ENCODE results near the gene SPDEF. TPM values are rescaled to one million over a fixed set of nuclear protein-coding genes. Genes with fewer than 3 reads are reported as not detected.

The SPDEF gene
- total RNA-seq, 1 donor from 2014 or later: 0.44 TPM

- no peak for ATAC-seq
Measured at GRCh38 chr6:34562350-34562749, 6.2 kb upstream of the SPDEF start.

- no peak for ATAC-seq
Measured at GRCh38 chr6:34561227-34561530, 5.0 kb upstream of the SPDEF start.

- no peak for ATAC-seq
Measured at GRCh38 chr6:34560366-34561226, 4.5 kb upstream of the SPDEF start.

- no peak for ATAC-seq
Measured at GRCh38 chr6:34559651-34560365, 3.7 kb upstream of the SPDEF start.

GRCh38 chr6:34558172-34558714, 2.1 kb upstream of the SPDEF start:
- no peak for ATAC-seq

GRCh38 chr6:34557228-34557627, 1.1 kb upstream of the SPDEF start:
- no peak for ATAC-seq

GRCh38 chr6:34556493-34556892, 364 bp upstream of the SPDEF start:
- ATAC-seq: no peak

GRCh38 chr6:34555328-34555727, 801 bp downstream of the SPDEF start:
- no peak for ATAC-seq

- ATAC-seq: no peak
Measured at GRCh38 chr6:34555007-34555322, 1.2 kb downstream of the SPDEF start.

- no peak for ATAC-seq
Measured at GRCh38 chr6:34554291-34555006, 1.7 kb downstream of the SPDEF start.

GRCh38 chr6:34553750-34554149, 2.4 kb downstream of the SPDEF start:
- ATAC-seq: no peak

GRCh38 chr6:34553146-34553545, 3.0 kb downstream of the SPDEF start:
- no peak for ATAC-seq

GRCh38 chr6:34552620-34553019, 3.5 kb downstream of the SPDEF start:
- no peak for ATAC-seq

- no peak for ATAC-seq
Measured at GRCh38 chr6:34551720-34552119, 4.4 kb downstream of the SPDEF start.

GRCh38 chr6:34549804-34550202, 6.3 kb downstream of the SPDEF start:
- ATAC-seq: no peak

- ATAC-seq: peak; percentile 5
Measured at GRCh38 chr6:34549026-34549803, 6.9 kb downstream of the SPDEF start.

- ATAC-seq: no peak
Measured at GRCh38 chr6:34547701-34548644, 8.2 kb downstream of the SPDEF start.

- no peak for ATAC-seq
Measured at GRCh38 chr6:34546551-34547321, 9.4 kb downstream of the SPDEF start.

- ATAC-seq: no peak
Measured at GRCh38 chr6:34544776-34545471, 11.2 kb downstream of the SPDEF start.

- no peak for ATAC-seq
Measured at GRCh38 chr6:34544052-34544604, 12.0 kb downstream of the SPDEF start.
